Kidney (tissue), 22 donors: Measurements from ENCODE around the gene OSBP2. TPM values are rescaled to one million over a fixed set of nuclear protein-coding genes. Genes with fewer than 3 reads are reported as not detected.

Experiments used
- DNase-seq, 5 donors: peaks; one replicate each; pipeline ENCODE4 v3.0.0-alpha.2; 2013 to 2020
- FAIRE-seq: peaks from 2 replicates; lab custom pipeline; 2012; peaks lifted over from hg19 to GRCh38; lab: Jason Lieb, UNC
- H3K27ac ChIP-seq, 2 donors: one replicate each; pipeline ENCODE4 v1.7.0; 2013; ENCODE audit warnings: low read depth in 2 of 2, low read length in 2 of 2, inconsistent platforms in 1 of 2
- H3K27me3 ChIP-seq: one replicate; pipeline ENCODE4 v1.7.1; 2013; ENCODE audit warnings: low read length, inconsistent platforms; ENCODE audit not compliant: control insufficient read depth, insufficient read depth
- H3K36me3 ChIP-seq, 3 donors: one replicate each; pipeline versions ENCODE4 v1.7.0 to v1.7.1; 2013; ENCODE audit warnings: low read length in 3 of 3, control low read depth in 1 of 3, inconsistent platforms in 1 of 3; ENCODE audit not compliant: insufficient read depth in 3 of 3, control insufficient read depth in 2 of 3
- H3K4me1 ChIP-seq, 3 donors: one replicate each; pipeline versions ENCODE4 v1.7.0 to v1.7.1; 2013; ENCODE audit warnings: low read length in 3 of 3, inconsistent platforms in 1 of 3, low read depth in 1 of 3; ENCODE audit not compliant: control insufficient read depth in 2 of 3, insufficient read depth in 2 of 3
- H3K4me3 ChIP-seq, 3 donors: one replicate each; pipeline versions ENCODE4 v1.7.0 to v1.8.1; 2013; ENCODE audit warnings: low read length in 3 of 3, control low read depth in 1 of 3, inconsistent platforms in 1 of 3
- H3K9ac ChIP-seq, 3 donors: one replicate each; pipeline versions ENCODE4 v1.7.0 to v1.7.1; 2013; ENCODE audit warnings: low read length in 3 of 3, control low read depth in 1 of 3, inconsistent platforms in 1 of 3
- H3K9me3 ChIP-seq, 3 donors: one replicate each; pipeline versions ENCODE4 v1.7.0 to v1.7.1; 2013; ENCODE audit warnings: low read length in 3 of 3, control low read depth in 1 of 3, inconsistent platforms in 1 of 3; ENCODE audit not compliant: control insufficient read depth in 2 of 3, insufficient read depth in 1 of 3
- CTCF ChIP-seq: IDR thresholded peaks from 3 replicates; pipeline ENCODE4 v1.5.1; 2012; ENCODE audit warnings: mild to moderate bottlenecking, moderate library complexity, borderline replicate concordance; ENCODE audit not compliant: insufficient read depth; ENCODE audit errors: extremely low read depth
- intact Hi-C: fragments of 100-400 bp; cut with DNase I; formaldehyde crosslinking; loops from one replicate; pipeline ENCODE4 v1.11.1; 2022
- long read RNA-seq, 10 donors: library from polyadenylated mRNA in 1 of 10; unstranded in 1 of 10; transcript quantifications; one replicate each; pipeline ENCODE4 v2.0.0 and lab custom pipeline, GENCODE V29; 2021 to 2026
- polyA plus RNA-seq: library from polyadenylated mRNA; stranded (reverse); fragments of 350-450 nt; fragmentation: Illumina TruSeq; extraction: RNeasy Lipid Tissue Mini Kit (QIAGEN cat#74804); gene quantifications from one replicate; pipeline ENCODE4 v1.2.3, GENCODE V29; 2014; ENCODE audit warnings: low read depth, low replicate concordance; ENCODE audit not compliant: insufficient read depth
- total RNA-seq: library from RNA; stranded (reverse); fragmentation: NEBNext Ultra II Directional; extraction: Animal tissue kit (Norgen Biotek cat#: 25700); gene quantifications from one replicate; pipeline ENCODE4 v1.2.1, GENCODE V29; 2021
- donor health status: control.
- donor health status: control.
- donor health status: control.
- donor health status: control.
- donor health status: control.
- donor health status: DM: yes; HTN: yes; CAD: no.
- donor health status: Normal renal cell carcinoma (clear cell type).

Gene OSBP2, protein sequence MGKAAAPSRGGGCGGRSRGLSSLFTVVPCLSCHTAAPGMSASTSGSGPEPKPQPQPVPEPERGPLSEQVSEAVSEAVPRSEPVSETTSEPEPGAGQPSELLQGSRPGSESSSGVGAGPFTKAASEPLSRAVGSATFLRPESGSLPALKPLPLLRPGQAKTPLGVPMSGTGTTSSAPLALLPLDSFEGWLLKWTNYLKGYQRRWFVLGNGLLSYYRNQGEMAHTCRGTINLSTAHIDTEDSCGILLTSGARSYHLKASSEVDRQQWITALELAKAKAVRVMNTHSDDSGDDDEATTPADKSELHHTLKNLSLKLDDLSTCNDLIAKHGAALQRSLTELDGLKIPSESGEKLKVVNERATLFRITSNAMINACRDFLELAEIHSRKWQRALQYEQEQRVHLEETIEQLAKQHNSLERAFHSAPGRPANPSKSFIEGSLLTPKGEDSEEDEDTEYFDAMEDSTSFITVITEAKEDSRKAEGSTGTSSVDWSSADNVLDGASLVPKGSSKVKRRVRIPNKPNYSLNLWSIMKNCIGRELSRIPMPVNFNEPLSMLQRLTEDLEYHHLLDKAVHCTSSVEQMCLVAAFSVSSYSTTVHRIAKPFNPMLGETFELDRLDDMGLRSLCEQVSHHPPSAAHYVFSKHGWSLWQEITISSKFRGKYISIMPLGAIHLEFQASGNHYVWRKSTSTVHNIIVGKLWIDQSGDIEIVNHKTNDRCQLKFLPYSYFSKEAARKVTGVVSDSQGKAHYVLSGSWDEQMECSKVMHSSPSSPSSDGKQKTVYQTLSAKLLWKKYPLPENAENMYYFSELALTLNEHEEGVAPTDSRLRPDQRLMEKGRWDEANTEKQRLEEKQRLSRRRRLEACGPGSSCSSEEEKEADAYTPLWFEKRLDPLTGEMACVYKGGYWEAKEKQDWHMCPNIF
- 4.0 TPM for total RNA-seq
- 3.4 TPM for polyA plus RNA-seq
- long read RNA-seq, donor 1, result 0 reads
- long read RNA-seq, donor 2, result 0 reads
- long read RNA-seq, donor 3, full-length matches to known transcripts, result 2 of 2 reads
- long read RNA-seq, donor 3, partial matches to known transcripts, result 0 of 2 reads
- long read RNA-seq, donor 3, other reads (novel, unspliced or antisense), result 0 of 2 reads
- long read RNA-seq, donor 4, result 0 reads
- long read RNA-seq, donor 5, result 0 reads
- long read RNA-seq, donor 6, result 0 reads
- long read RNA-seq, donor 7, partial matches to known transcripts, result 8 of 25 reads
- long read RNA-seq, donor 7, other reads (novel, unspliced or antisense), result 17 of 25 reads
- long read RNA-seq, donor 8, result 0 reads
- long read RNA-seq, donor 9, full-length matches to known transcripts, result 1 of 1 reads
- long read RNA-seq, donor 9, partial matches to known transcripts, result 0 of 1 reads
- long read RNA-seq, donor 9, other reads (novel, unspliced or antisense), result 0 of 1 reads
- long read RNA-seq, donor 10, result 0 reads

DNA sequence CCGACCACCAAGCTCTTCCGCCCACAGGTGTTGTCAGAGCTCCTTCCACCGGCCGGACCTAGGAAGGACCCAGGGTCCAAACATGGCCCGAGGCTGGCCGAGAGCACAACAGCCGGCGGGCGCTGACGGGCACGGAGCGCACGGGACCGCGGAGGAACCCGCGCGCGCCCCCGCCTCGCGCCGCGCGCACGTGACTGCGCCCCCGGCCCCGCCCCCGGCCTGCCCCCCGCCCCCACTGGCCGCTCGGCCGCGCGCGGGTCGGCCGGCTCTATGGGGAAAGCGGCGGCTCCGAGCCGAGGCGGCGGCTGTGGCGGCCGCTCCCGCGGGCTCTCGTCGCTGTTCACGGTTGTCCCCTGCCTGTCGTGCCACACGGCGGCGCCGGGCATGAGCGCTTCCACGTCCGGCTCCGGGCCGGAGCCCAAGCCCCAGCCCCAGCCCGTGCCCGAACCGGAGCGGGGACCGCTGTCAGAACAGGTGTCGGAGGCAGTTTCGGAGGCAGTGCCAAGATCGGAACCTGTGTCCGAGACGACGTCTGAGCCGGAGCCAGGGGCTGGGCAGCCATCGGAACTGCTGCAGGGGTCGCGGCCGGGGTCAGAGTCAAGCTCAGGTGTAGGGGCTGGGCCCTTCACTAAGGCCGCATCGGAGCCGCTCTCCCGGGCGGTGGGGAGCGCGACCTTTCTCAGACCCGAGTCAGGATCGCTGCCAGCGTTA is at the start of gene OSBP2:
Gene OSBP2 (plus strand): TSS at position 235 of the 711 bp plus-strand sequence. CDS start 36 bp downstream, at position 271.
- intact Hi-C loops, result no loop called here
- peak within 1 kb of the TSS; percentile 67 to 81 for H3K27ac ChIP-seq
- peaks cover 0 to 11% (median 0%) of the 10 kb centered on the region in 3 donors for H3K4me1 ChIP-seq
- H3K9me3 ChIP-seq, result no peaks in the 10 kb centered on the region
- H3K4me3 ChIP-seq, result peak within 1 kb of the TSS; percentile 51 to 69 (median 64)
- peak within 1 kb of the TSS; percentile 35 to 77 (median 55) for H3K9ac ChIP-seq
- H3K27me3 ChIP-seq, result no peaks in the 10 kb centered on the region
- DNase-seq, result peak; percentile 57 to 84 (median 74)
- no peak for FAIRE-seq
- no peak for TF ChIP-seq CTCF
- no peaks in the 10 kb centered on the region for H3K36me3 ChIP-seq

GRCh38 chr22:30646518-30647160 is 48.0 kb upstream of the OSBP2 start:
- Histone ChIP-seq H3K9ac (no peak overlapping the region), H3K36me3 (no peaks in the 10 kb centered on the region), H3K4me1 (no peaks in the 10 kb centered on the region), H3K27me3 (no peaks in the 10 kb centered on the region), H3K4me3 (no peak overlapping the region), H3K27ac (no peak overlapping the region), H3K9me3 (no peaks in the 10 kb centered on the region)
- no peak for TF ChIP-seq CTCF
- FAIRE-seq (no peak), DNase-seq (peak in 1 of 5 donors; percentile 48)
- intact Hi-C loops, result no loop called here

DNA sequence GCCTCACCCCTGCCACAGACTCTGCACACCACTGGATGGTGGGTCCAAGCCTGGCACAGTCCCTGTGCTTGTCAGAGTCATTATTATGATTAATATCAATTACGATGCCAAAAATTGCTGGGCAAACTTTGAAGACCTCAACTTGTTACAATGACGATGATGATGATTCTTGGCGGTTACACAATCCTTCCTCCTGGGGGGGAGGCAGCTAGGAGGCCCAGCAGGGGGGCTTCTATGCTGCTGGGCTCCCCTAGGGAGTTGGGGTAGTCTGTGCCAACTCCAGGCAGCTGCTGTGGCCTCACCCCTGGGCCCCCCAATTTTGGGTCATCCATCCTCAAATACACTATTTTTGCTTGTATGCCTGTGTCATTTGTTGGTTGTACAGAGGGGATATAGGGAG is 47.1 kb upstream of the OSBP2 start:
- H3K27ac ChIP-seq, result no peak overlapping the region
- H3K27me3 ChIP-seq, result no peaks in the 10 kb centered on the region
- DNase-seq (peak in 1 of 5 donors; percentile 25), FAIRE-seq (no peak)
- H3K4me3 ChIP-seq, result no peak overlapping the region
- TF ChIP-seq CTCF, result no peak
- no peaks in the 10 kb centered on the region for H3K4me1 ChIP-seq
- no peak overlapping the region for H3K9ac ChIP-seq
- H3K36me3 ChIP-seq, result no peaks in the 10 kb centered on the region
- intact Hi-C loops, result no loop called here
- no peaks in the 10 kb centered on the region for H3K9me3 ChIP-seq
